Liver (tissue), 9 donors: ENCODE measurements around the gene SCARB1. TPM values are rescaled to one million over a fixed set of nuclear protein-coding genes. Genes with fewer than 3 reads are reported as not detected.

Experiments
- DNase-seq: peaks from one replicate; pipeline ENCODE4 v3.0.0-alpha.2; 2017; ENCODE audit warnings: low spot score
- H3K27ac ChIP-seq, 2 donors: one replicate each; pipeline ENCODE4 v1.7.0; 2013; ENCODE audit warnings: inconsistent platforms in 2 of 2, low read length in 2 of 2, control low read depth in 1 of 2, low read depth in 1 of 2, mild to moderate bottlenecking in 1 of 2
- H3K27me3 ChIP-seq, 4 donors: one replicate each; pipeline versions ENCODE4 v1.6.1 to v1.7.0; 2013; ENCODE audit warnings: low read length in 3 of 4, inconsistent platforms in 1 of 4, mild to moderate bottlenecking in 1 of 4, moderate library complexity in 1 of 4; ENCODE audit not compliant: control insufficient read depth in 4 of 4, insufficient read depth in 4 of 4
- H3K36me3 ChIP-seq, 4 donors: one replicate each; pipeline versions ENCODE4 v1.6.1 to v1.7.0; 2013; ENCODE audit warnings: low read length in 3 of 4, mild to moderate bottlenecking in 3 of 4, low read depth in 1 of 4, moderate library complexity in 1 of 4; ENCODE audit not compliant: control insufficient read depth in 4 of 4, insufficient read depth in 3 of 4
- H3K4me1 ChIP-seq, 4 donors: one replicate each; pipeline versions ENCODE4 v1.6.1 to v1.7.0; 2013; ENCODE audit warnings: low read length in 3 of 4, mild to moderate bottlenecking in 3 of 4, moderate library complexity in 1 of 4; ENCODE audit not compliant: control insufficient read depth in 4 of 4, insufficient read depth in 4 of 4
- H3K4me3 ChIP-seq, 3 donors: one replicate each; pipeline versions ENCODE4 v1.6.1 to v1.7.0; 2013; ENCODE audit warnings: low read length in 3 of 3, control low read depth in 1 of 3, low read depth in 1 of 3, mild to moderate bottlenecking in 1 of 3
- H3K9ac ChIP-seq, 2 donors: one replicate each; pipeline ENCODE4 v1.7.0; 2013; ENCODE audit warnings: low read length in 2 of 2, mild to moderate bottlenecking in 2 of 2, moderate library complexity in 2 of 2, control low read depth in 1 of 2, low read depth in 1 of 2
- H3K9me3 ChIP-seq, 4 donors: one replicate each; pipeline versions ENCODE4 v1.6.1 to v1.7.0; 2013; ENCODE audit warnings: low read length in 3 of 4; ENCODE audit not compliant: control insufficient read depth in 4 of 4
- ATF3 ChIP-seq: IDR thresholded peaks from 2 replicates; pipeline ENCODE4 v1.6.1; 2016; ENCODE audit warnings: antibody characterized with exemption
- EGR1 ChIP-seq, 2 donors: IDR thresholded peaks; 2 replicates each; pipeline ENCODE4 v1.6.1; 2016 to 2018; ENCODE audit warnings: antibody characterized with exemption in 2 of 2, low read depth in 2 of 2
- FOXA1 ChIP-seq: IDR thresholded peaks from 2 replicates; pipeline ENCODE4 v1.6.1; 2016; ENCODE audit warnings: antibody characterized with exemption
- FOXA2 ChIP-seq: IDR thresholded peaks from 2 replicates; pipeline ENCODE4 v1.6.1; 2016; ENCODE audit warnings: antibody characterized with exemption
- GABPA ChIP-seq, 2 donors: IDR thresholded peaks in 1 of 2; conservative IDR thresholded peaks in 1 of 2; 2 replicates each; pipeline ENCODE4 v1.6.1; 2016; ENCODE audit warnings: antibody characterized with exemption in 2 of 2, mild to moderate bottlenecking in 1 of 2, moderate library complexity in 1 of 2
- HNF4A ChIP-seq, 2 donors: conservative IDR thresholded peaks; 2 replicates each; pipeline ENCODE4 v1.6.1; 2016; ENCODE audit warnings: antibody characterized with exemption in 2 of 2, mild to moderate bottlenecking in 2 of 2
- HNF4G ChIP-seq: IDR thresholded peaks from 2 replicates; pipeline ENCODE4 v1.6.1; 2016; ENCODE audit warnings: antibody characterized with exemption
- JUND ChIP-seq, 2 donors: IDR thresholded peaks; 2 replicates each; pipeline ENCODE4 v1.6.1; 2016; ENCODE audit warnings: antibody characterized with exemption in 2 of 2
- NR2F2 ChIP-seq: IDR thresholded peaks from 2 replicates; pipeline ENCODE4 v1.6.1; 2016; ENCODE audit warnings: antibody characterized with exemption
- RAD21 ChIP-seq, 2 donors: IDR thresholded peaks; 2 replicates each; pipeline ENCODE4 v1.6.1; 2016; ENCODE audit warnings: antibody characterized with exemption in 2 of 2, mild to moderate bottlenecking in 2 of 2
- RXRA ChIP-seq, 2 donors: IDR thresholded peaks; 2 replicates each; pipeline ENCODE4 v1.6.1; 2017 to 2018; ENCODE audit warnings: antibody characterized with exemption in 2 of 2, mild to moderate bottlenecking in 1 of 2
- SP1 ChIP-seq: IDR thresholded peaks from 2 replicates; pipeline ENCODE4 v1.6.1; 2018; ENCODE audit warnings: antibody characterized with exemption, mild to moderate bottlenecking
- TAF1 ChIP-seq: conservative IDR thresholded peaks from 2 replicates; pipeline ENCODE4 v1.6.1; 2016; ENCODE audit warnings: antibody characterized with exemption, mild to moderate bottlenecking
- YY1 ChIP-seq: IDR thresholded peaks from 2 replicates; pipeline ENCODE4 v1.6.1; 2016; ENCODE audit warnings: antibody characterized with exemption, mild to moderate bottlenecking
- ZBTB33 ChIP-seq: IDR thresholded peaks from 2 replicates; pipeline ENCODE4 v1.6.1; 2016; ENCODE audit warnings: antibody characterized with exemption
- WGBS: extraction: QIAGEN DNeasy Blood & Tissue Kit; methylation state at CpG from one replicate; pipeline ENCODE4 v1.1.7; 2013; 5-methylcytosine and 5-hydroxymethylcytosine counted together
- polyA plus RNA-seq, 2 donors: library from polyadenylated mRNA; stranded (reverse) in 1 of 2; unstranded in 1 of 2; fragments of 200-250 nt in 1 of 2; fragments of >200 nt in 1 of 2; fragmentation: Nextera tagmentation in 1 of 2; extraction: Ambion mirVana in 1 of 2; gene quantifications; one replicate each; pipeline versions ENCODE4 v1.2.1 to v1.2.3, GENCODE V29; 2013 to 2015
- total RNA-seq, 2 donors: library from RNA; depleted of rRNA; stranded (reverse); fragments of >200 nt; gene quantifications; one replicate each; pipeline ENCODE4 v1.2.3, GENCODE V29; 2014
- TF ChIP-seq, protein P1 (sequence below): IDR thresholded peaks from 2 replicates; pipeline ENCODE4 v1.6.1; 2016; ENCODE audit warnings: antibody characterized with exemption
- TF ChIP-seq, protein P2 (sequence below): fragments of 150-350 bp; IDR thresholded peaks from 2 replicates; pipeline ENCODE4 v1.5.1; 2017; ENCODE audit warnings: improper control_type of control experiment, low read depth, low read length; ENCODE audit not compliant: missing input control
- TF ChIP-seq, protein P3 (sequence below): IDR thresholded peaks from 2 replicates; pipeline ENCODE4 v1.6.1; 2016; ENCODE audit warnings: antibody characterized with exemption, mild to moderate bottlenecking
- donor health status: healthy.
- donor health status: healthy.
- donor health status: healthy.
- donor health status: healthy.
- donor health status: healthy.

The SCARB1 gene
- total and polyA plus RNA-seq, 4 donors: 85.3 to 289 (median 141) TPM

GRCh38 chr12:124822218-124822617, 41.4 kb downstream of the SCARB1 start:
- H3K27ac ChIP-seq: peak overlapping the region; percentile 89 to 94
- WGBS: 97% methylated on average over 6 of the region's 6 CpGs
- H3K9me3 ChIP-seq: no peaks in the 10 kb centered on the region
- no peak for DNase-seq
- H3K4me1 ChIP-seq: peaks cover 4 to 50% (median 26%) of the 10 kb centered on the region in 4 donors
- no peaks in the 10 kb centered on the region for H3K36me3 ChIP-seq
- no peaks in the 10 kb centered on the region for H3K27me3 ChIP-seq
- no peak overlapping the region for H3K4me3 ChIP-seq
- H3K9ac ChIP-seq: no peak overlapping the region
- TF ChIP-seq ZBTB33 (no peak), YY1 (no peak), JUND (IDR thresholded peaks at IDR 0.05) (no peak), HNF4A (conservative IDR thresholded peaks at IDR 0.05) (no peak), RXRA (IDR thresholded peaks at IDR 0.05) (no peak), GABPA (IDR thresholded peaks at IDR 0.05 in 1 of 2, conservative IDR thresholded peaks at IDR 0.05 in 1 of 2) (no peak), HNF4G (no peak), ATF3 (no peak), RAD21 (IDR thresholded peaks at IDR 0.05) (no peak), EGR1 (IDR thresholded peaks at IDR 0.05; ENCODE audit: low read depth in 2 of 2) (no peak), SP1 (no peak), FOXA2 (no peak), NR2F2 (no peak), FOXA1 (no peak), TAF1 (no peak)
- TF ChIP-seq, protein P1, sequence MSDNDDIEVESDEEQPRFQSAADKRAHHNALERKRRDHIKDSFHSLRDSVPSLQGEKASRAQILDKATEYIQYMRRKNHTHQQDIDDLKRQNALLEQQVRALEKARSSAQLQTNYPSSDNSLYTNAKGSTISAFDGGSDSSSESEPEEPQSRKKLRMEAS: no peak
- TF ChIP-seq, protein P2, sequence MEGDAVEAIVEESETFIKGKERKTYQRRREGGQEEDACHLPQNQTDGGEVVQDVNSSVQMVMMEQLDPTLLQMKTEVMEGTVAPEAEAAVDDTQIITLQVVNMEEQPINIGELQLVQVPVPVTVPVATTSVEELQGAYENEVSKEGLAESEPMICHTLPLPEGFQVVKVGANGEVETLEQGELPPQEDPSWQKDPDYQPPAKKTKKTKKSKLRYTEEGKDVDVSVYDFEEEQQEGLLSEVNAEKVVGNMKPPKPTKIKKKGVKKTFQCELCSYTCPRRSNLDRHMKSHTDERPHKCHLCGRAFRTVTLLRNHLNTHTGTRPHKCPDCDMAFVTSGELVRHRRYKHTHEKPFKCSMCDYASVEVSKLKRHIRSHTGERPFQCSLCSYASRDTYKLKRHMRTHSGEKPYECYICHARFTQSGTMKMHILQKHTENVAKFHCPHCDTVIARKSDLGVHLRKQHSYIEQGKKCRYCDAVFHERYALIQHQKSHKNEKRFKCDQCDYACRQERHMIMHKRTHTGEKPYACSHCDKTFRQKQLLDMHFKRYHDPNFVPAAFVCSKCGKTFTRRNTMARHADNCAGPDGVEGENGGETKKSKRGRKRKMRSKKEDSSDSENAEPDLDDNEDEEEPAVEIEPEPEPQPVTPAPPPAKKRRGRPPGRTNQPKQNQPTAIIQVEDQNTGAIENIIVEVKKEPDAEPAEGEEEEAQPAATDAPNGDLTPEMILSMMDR: no peak
- TF ChIP-seq, protein P3, sequence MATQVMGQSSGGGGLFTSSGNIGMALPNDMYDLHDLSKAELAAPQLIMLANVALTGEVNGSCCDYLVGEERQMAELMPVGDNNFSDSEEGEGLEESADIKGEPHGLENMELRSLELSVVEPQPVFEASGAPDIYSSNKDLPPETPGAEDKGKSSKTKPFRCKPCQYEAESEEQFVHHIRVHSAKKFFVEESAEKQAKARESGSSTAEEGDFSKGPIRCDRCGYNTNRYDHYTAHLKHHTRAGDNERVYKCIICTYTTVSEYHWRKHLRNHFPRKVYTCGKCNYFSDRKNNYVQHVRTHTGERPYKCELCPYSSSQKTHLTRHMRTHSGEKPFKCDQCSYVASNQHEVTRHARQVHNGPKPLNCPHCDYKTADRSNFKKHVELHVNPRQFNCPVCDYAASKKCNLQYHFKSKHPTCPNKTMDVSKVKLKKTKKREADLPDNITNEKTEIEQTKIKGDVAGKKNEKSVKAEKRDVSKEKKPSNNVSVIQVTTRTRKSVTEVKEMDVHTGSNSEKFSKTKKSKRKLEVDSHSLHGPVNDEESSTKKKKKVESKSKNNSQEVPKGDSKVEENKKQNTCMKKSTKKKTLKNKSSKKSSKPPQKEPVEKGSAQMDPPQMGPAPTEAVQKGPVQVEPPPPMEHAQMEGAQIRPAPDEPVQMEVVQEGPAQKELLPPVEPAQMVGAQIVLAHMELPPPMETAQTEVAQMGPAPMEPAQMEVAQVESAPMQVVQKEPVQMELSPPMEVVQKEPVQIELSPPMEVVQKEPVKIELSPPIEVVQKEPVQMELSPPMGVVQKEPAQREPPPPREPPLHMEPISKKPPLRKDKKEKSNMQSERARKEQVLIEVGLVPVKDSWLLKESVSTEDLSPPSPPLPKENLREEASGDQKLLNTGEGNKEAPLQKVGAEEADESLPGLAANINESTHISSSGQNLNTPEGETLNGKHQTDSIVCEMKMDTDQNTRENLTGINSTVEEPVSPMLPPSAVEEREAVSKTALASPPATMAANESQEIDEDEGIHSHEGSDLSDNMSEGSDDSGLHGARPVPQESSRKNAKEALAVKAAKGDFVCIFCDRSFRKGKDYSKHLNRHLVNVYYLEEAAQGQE: no peak
